NCI-H510A (cell line): Measurements from ENCODE around the gene BCR.

Experiments used
- DNase-seq: peaks from one replicate; lab custom pipeline; 2025; lab: John Stamatoyannopoulos, UW

BCR gene

GRCh38 chr22:23277583-23278295 lies 97.4 kb downstream of the BCR start:
- no peak for DNase-seq

GRCh38 chr22:23278883-23279675 lies 98.8 kb downstream of the BCR start:
- DNase-seq, result no peak

- no peak for DNase-seq
These were observed 99.5 kb downstream of the BCR start for GRCh38 chr22:23279781-23280180.

GRCh38 chr22:23280356-23281052 lies 100.2 kb downstream of the BCR start:
- DNase-seq, result no peak

GRCh38 chr22:23281053-23281405 lies 100.7 kb downstream of the BCR start:
- no peak for DNase-seq

GRCh38 chr22:23281406-23282088 lies 101.2 kb downstream of the BCR start:
- DNase-seq, result no peak

GRCh38 chr22:23282089-23282501 lies 101.8 kb downstream of the BCR start:
- no peak for DNase-seq

- no peak for DNase-seq
These were observed 102.2 kb downstream of the BCR start for GRCh38 chr22:23282516-23282915.

- no peak for DNase-seq
These were observed 102.7 kb downstream of the BCR start for GRCh38 chr22:23282986-23283385.

GRCh38 chr22:23283591-23284503 lies 103.5 kb downstream of the BCR start:
- no peak for DNase-seq

- no peak for DNase-seq
These were observed 104.3 kb downstream of the BCR start for GRCh38 chr22:23284504-23285033.

- no peak for DNase-seq
These were observed 104.9 kb downstream of the BCR start for GRCh38 chr22:23285236-23285635.

GRCh38 chr22:23285734-23286133 lies 105.4 kb downstream of the BCR start:
- DNase-seq, result no peak

GRCh38 chr22:23286296-23286695 lies 106.0 kb downstream of the BCR start:
- no peak for DNase-seq

- no peak for DNase-seq
These were observed 107.1 kb downstream of the BCR start for GRCh38 chr22:23287136-23288095.

- DNase-seq, result no peak
These were observed 108.2 kb downstream of the BCR start for GRCh38 chr22:23288301-23289129.

- no peak for DNase-seq
These were observed 108.8 kb downstream of the BCR start for GRCh38 chr22:23289130-23289503.

- DNase-seq, result no peak
These were observed 109.8 kb downstream of the BCR start for GRCh38 chr22:23289851-23290724.
